Liver (tissue), 3 donors: Measurements from ENCODE around the gene PLA2G4B.

Experiments
- CTCF ChIP-seq: fragments of 150-350 bp; IDR thresholded peaks from 2 replicates; pipeline ENCODE4 v1.5.1; 2017; ENCODE audit warnings: improper control_type of control experiment, low read depth, low read length; ENCODE audit not compliant: missing input control
- FOXA1 ChIP-seq: IDR thresholded peaks from 2 replicates; pipeline ENCODE4 v1.6.1; 2016; ENCODE audit warnings: antibody characterized with exemption
- FOXA2 ChIP-seq: IDR thresholded peaks from 2 replicates; pipeline ENCODE4 v1.6.1; 2016; ENCODE audit warnings: antibody characterized with exemption
- GABPA ChIP-seq, 2 donors: IDR thresholded peaks in 1 of 2; conservative IDR thresholded peaks in 1 of 2; 2 replicates each; pipeline ENCODE4 v1.6.1; 2016; ENCODE audit warnings: antibody characterized with exemption in 2 of 2, mild to moderate bottlenecking in 1 of 2, moderate library complexity in 1 of 2
- HNF4G ChIP-seq: IDR thresholded peaks from 2 replicates; pipeline ENCODE4 v1.6.1; 2016; ENCODE audit warnings: antibody characterized with exemption
- JUND ChIP-seq, 2 donors: IDR thresholded peaks; 2 replicates each; pipeline ENCODE4 v1.6.1; 2016; ENCODE audit warnings: antibody characterized with exemption in 2 of 2
- RAD21 ChIP-seq, 2 donors: IDR thresholded peaks; 2 replicates each; pipeline ENCODE4 v1.6.1; 2016; ENCODE audit warnings: antibody characterized with exemption in 2 of 2, mild to moderate bottlenecking in 2 of 2
- REST ChIP-seq: IDR thresholded peaks from 2 replicates; pipeline ENCODE4 v1.6.1; 2016; ENCODE audit warnings: antibody characterized with exemption, mild to moderate bottlenecking
- RXRA ChIP-seq, 2 donors: IDR thresholded peaks; 2 replicates each; pipeline ENCODE4 v1.6.1; 2017 to 2018; ENCODE audit warnings: antibody characterized with exemption in 2 of 2, mild to moderate bottlenecking in 1 of 2
- TAF1 ChIP-seq: conservative IDR thresholded peaks from 2 replicates; pipeline ENCODE4 v1.6.1; 2016; ENCODE audit warnings: antibody characterized with exemption, mild to moderate bottlenecking
- YY1 ChIP-seq: IDR thresholded peaks from 2 replicates; pipeline ENCODE4 v1.6.1; 2016; ENCODE audit warnings: antibody characterized with exemption, mild to moderate bottlenecking
- TF ChIP-seq, protein P1 (sequence below): IDR thresholded peaks from 2 replicates; pipeline ENCODE4 v1.6.1; 2016; ENCODE audit warnings: antibody characterized with exemption
- TF ChIP-seq, protein P2 (sequence below): IDR thresholded peaks from 2 replicates; pipeline ENCODE4 v1.6.1; 2016; ENCODE audit warnings: antibody characterized with exemption
- donor health status: healthy.
- donor health status: healthy.

DNA sequence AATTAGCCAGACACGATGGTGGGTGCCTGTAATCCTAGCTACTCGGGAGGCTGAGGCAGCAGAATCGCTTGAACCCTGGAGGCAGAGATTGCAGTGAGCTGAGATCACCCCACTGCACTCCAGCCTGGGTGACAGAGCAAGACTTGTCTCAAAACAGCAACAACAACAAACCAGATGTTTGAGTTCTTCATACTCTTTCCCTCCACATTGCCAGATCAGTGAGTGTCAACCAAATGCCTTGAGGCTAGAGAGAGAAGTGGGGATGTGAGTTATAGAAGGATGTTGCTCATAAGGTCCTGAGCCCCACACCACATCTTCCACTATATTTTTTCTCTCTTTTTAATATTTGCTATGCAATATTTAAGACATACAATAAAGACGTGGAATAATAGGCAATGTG, 44.6 kb upstream of the PLA2G4B start:
- TF ChIP-seq CTCF (no peak), YY1 (no peak), REST (no peak), RAD21 (IDR thresholded peaks at IDR 0.05) (no peak), GABPA (IDR thresholded peaks at IDR 0.05 in 1 of 2, conservative IDR thresholded peaks at IDR 0.05 in 1 of 2) (no peak), JUND (IDR thresholded peaks at IDR 0.05) (no peak), TAF1 (no peak), FOXA2 (no peak), FOXA1 (no peak), RXRA (IDR thresholded peaks at IDR 0.05) (no peak), HNF4G (no peak)
- TF ChIP-seq, protein P1, sequence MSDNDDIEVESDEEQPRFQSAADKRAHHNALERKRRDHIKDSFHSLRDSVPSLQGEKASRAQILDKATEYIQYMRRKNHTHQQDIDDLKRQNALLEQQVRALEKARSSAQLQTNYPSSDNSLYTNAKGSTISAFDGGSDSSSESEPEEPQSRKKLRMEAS: no peak
- TF ChIP-seq, protein P2, sequence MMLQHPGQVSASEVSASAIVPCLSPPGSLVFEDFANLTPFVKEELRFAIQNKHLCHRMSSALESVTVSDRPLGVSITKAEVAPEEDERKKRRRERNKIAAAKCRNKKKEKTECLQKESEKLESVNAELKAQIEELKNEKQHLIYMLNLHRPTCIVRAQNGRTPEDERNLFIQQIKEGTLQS: no peak
